ENCODE results near the gene GMNC.

The GMNC gene

GRCh38 chr3:190847436-190847835, 15.1 kb downstream of the GMNC start:
- Histone ChIP-seq H3K27me3 (replicated peaks; ENCODE audit: control insufficient read depth, insufficient read depth, low read length) (no peaks in the 10 kb centered on the region), H3K36me3 (ENCODE audit: control insufficient read depth, insufficient read depth, low read length) (no peaks in the 10 kb centered on the region), H3K4me3 (replicated peaks; ENCODE audit: low read depth, low read length) (no peak overlapping the region)
- DNase-seq (ENCODE audit: extremely low read depth, insufficient read length) = no peak
- TF ChIP-seq, protein P1, sequence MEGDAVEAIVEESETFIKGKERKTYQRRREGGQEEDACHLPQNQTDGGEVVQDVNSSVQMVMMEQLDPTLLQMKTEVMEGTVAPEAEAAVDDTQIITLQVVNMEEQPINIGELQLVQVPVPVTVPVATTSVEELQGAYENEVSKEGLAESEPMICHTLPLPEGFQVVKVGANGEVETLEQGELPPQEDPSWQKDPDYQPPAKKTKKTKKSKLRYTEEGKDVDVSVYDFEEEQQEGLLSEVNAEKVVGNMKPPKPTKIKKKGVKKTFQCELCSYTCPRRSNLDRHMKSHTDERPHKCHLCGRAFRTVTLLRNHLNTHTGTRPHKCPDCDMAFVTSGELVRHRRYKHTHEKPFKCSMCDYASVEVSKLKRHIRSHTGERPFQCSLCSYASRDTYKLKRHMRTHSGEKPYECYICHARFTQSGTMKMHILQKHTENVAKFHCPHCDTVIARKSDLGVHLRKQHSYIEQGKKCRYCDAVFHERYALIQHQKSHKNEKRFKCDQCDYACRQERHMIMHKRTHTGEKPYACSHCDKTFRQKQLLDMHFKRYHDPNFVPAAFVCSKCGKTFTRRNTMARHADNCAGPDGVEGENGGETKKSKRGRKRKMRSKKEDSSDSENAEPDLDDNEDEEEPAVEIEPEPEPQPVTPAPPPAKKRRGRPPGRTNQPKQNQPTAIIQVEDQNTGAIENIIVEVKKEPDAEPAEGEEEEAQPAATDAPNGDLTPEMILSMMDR (IDR thresholded peaks at IDR 0.05; ENCODE audit: insufficient read depth, low read length, poor library complexity, severe bottlenecking) = no peak

DNA sequence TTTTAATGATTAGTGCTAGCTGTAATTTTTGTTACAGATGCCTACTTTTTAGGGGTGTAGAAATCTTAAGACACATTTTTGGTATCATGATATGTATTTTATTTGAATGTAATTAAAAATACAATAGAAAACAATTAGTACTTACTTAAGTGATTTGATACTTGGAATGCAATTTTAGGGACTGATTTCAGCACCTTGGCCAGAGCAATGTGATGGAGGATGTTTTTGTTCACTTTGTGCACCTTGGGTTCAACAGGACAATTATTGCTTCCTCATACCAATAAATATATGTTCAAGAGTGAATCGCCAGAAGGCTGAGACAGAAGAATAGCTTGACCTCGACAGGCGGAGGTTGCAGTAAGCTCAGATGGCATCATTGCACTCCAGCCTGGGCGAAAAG, 22.3 kb downstream of the GMNC start:
- Histone ChIP-seq H3K27me3 (replicated peaks; ENCODE audit: control insufficient read depth, insufficient read depth, low read length) (no peaks in the 10 kb centered on the region), H3K36me3 (ENCODE audit: control insufficient read depth, insufficient read depth, low read length) (no peaks in the 10 kb centered on the region), H3K4me3 (replicated peaks; ENCODE audit: low read depth, low read length) (no peak overlapping the region)
- TF ChIP-seq, protein P1 (IDR thresholded peaks at IDR 0.05; ENCODE audit: insufficient read depth, low read length, poor library complexity, severe bottlenecking) = no peak
- no peak for DNase-seq (ENCODE audit: extremely low read depth, insufficient read length)

DNA sequence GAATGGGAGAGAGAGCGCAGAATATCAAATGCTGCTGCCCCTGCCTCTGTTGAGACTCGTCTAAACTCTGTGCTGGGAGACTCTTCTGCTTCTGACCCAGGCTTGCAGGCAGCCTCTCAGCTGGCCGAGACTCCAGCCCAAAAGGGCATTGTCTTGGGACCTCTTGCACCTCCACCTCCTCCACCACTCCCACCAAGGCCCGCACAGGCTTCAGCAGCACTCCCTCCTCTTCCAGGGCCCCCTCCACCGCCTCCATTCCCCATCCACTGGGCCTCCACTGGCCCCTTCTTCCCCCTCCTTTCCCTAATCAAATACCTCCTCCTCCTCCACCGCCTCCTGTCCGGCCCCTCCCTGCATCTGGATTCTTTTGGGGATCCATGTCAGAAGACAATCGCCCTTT, 31.3 kb downstream of the GMNC start:
- H3K4me3 ChIP-seq (replicated peaks; ENCODE audit: low read depth, low read length) = no peak overlapping the region
- H3K27me3 ChIP-seq (replicated peaks; ENCODE audit: control insufficient read depth, insufficient read depth, low read length) = no peaks in the 10 kb centered on the region; the same call in 1 of the 2 replicates
- no peaks in the 10 kb centered on the region for H3K36me3 ChIP-seq (ENCODE audit: control insufficient read depth, insufficient read depth, low read length)
- TF ChIP-seq, protein P1 (IDR thresholded peaks at IDR 0.05; ENCODE audit: insufficient read depth, low read length, poor library complexity, severe bottlenecking) = no peak
- DNase-seq (ENCODE audit: extremely low read depth, insufficient read length) = no peak

- no peak for DNase-seq (ENCODE audit: extremely low read depth, insufficient read length)
- TF ChIP-seq, protein P1 (IDR thresholded peaks at IDR 0.05; ENCODE audit: insufficient read depth, low read length, poor library complexity, severe bottlenecking) = no peak
- Histone ChIP-seq H3K27me3 (replicated peaks; ENCODE audit: control insufficient read depth, insufficient read depth, low read length) (no peaks in the 10 kb centered on the region; the same call in 1 of the 2 replicates), H3K36me3 (ENCODE audit: control insufficient read depth, insufficient read depth, low read length) (no peaks in the 10 kb centered on the region), H3K4me3 (replicated peaks; ENCODE audit: low read depth, low read length) (no peak overlapping the region)
Measured at GRCh38 chr3:190830031-190830430, 32.5 kb downstream of the GMNC start.

- H3K4me3 ChIP-seq (replicated peaks; ENCODE audit: low read depth, low read length) = no peak overlapping the region
- TF ChIP-seq, protein P1 (IDR thresholded peaks at IDR 0.05; ENCODE audit: insufficient read depth, low read length, poor library complexity, severe bottlenecking) = no peak
- no peaks in the 10 kb centered on the region; the same call in 1 of the 2 replicates for H3K27me3 ChIP-seq (replicated peaks; ENCODE audit: control insufficient read depth, insufficient read depth, low read length)
- H3K36me3 ChIP-seq (ENCODE audit: control insufficient read depth, insufficient read depth, low read length) = no peaks in the 10 kb centered on the region
- no peak for DNase-seq (ENCODE audit: extremely low read depth, insufficient read length)
Measured at GRCh38 chr3:190826018-190826417, 36.5 kb downstream of the GMNC start.

- Histone ChIP-seq H3K27me3 (replicated peaks; ENCODE audit: control insufficient read depth, insufficient read depth, low read length) (no peaks in the 10 kb centered on the region; the same call in 1 of the 2 replicates), H3K4me3 (replicated peaks; ENCODE audit: low read depth, low read length) (no peak overlapping the region), H3K36me3 (ENCODE audit: control insufficient read depth, insufficient read depth, low read length) (no peaks in the 10 kb centered on the region)
- no peak for DNase-seq (ENCODE audit: extremely low read depth, insufficient read length)
- TF ChIP-seq, protein P1 (IDR thresholded peaks at IDR 0.05; ENCODE audit: insufficient read depth, low read length, poor library complexity, severe bottlenecking) = no peak
Measured at GRCh38 chr3:190825386-190826016, 37.0 kb downstream of the GMNC start.
